ENCODE results near the gene CHL1.

CHL1 gene

GRCh38 chr3:267101-267500 is 70.5 kb downstream of the CHL1 start:
- no peak for DNase-seq (ENCODE audit: low read depth in 2 of 2)
- no peak for TF ChIP-seq CTCF (IDR thresholded peaks at IDR 0.05; ENCODE audit: low read depth, low read length)
- H3K4me3 ChIP-seq (replicated peaks in 1 of 2; ENCODE audit: low read depth in 2 of 2, low read length in 2 of 2), result no peak overlapping the region

- no peak for TF ChIP-seq CTCF (IDR thresholded peaks at IDR 0.05; ENCODE audit: low read depth, low read length)
- no peak for DNase-seq (ENCODE audit: low read depth in 2 of 2)
- H3K4me3 ChIP-seq (replicated peaks in 1 of 2; ENCODE audit: low read depth in 2 of 2, low read length in 2 of 2), result no peak overlapping the region
These were observed 74.1 kb downstream of the CHL1 start for GRCh38 chr3:270688-271087.

DNA sequence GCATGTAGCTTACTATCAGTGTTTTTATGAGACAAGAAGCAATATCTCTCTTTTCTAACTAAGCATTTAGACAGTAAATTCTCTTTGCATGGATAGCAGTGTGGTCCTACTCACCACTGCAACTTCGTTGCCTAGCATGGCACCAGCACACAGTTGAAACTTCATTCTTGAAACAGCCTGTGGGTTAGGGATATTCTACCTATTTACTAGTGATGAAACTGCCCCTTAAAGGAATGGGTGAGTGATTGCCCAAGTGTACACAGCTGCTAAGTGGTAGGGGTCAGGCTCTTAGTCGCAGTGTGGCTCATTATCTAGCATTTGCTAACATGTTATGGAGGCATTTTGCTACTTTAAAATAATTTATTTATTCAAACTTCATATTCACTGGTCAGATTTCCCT is 78.4 kb downstream of the CHL1 start:
- DNase-seq (ENCODE audit: low read depth in 2 of 2), result no peak
- no peak for TF ChIP-seq CTCF (IDR thresholded peaks at IDR 0.05; ENCODE audit: low read depth, low read length)
- H3K4me3 ChIP-seq (replicated peaks in 1 of 2; ENCODE audit: low read depth in 2 of 2, low read length in 2 of 2), result no peak overlapping the region

DNA sequence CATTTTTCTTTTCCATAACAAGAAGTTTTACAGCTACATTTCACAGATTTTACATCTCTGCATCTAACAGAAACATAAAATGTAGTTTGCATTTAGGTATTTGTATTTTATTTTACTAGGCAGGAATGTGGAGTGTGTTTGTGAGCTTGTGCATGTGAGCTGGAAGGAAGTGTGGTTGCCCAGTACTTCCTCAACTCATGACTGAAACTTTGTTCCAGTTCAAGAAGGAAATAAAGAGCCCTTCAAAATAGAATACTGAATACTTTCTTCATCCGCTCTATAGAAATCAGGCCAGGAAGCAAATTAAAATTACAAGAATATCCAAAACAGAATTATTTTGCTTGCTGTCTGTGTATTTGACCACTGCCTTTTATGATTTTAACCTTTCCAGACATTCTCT is 81.3 kb downstream of the CHL1 start:
- no peak for DNase-seq (ENCODE audit: low read depth in 2 of 2)
- TF ChIP-seq CTCF (IDR thresholded peaks at IDR 0.05; ENCODE audit: low read depth, low read length), result no peak
- H3K4me3 ChIP-seq (replicated peaks in 1 of 2; ENCODE audit: low read depth in 2 of 2, low read length in 2 of 2), result no peak overlapping the region

GRCh38 chr3:278300-279064 is 81.9 kb downstream of the CHL1 start:
- TF ChIP-seq CTCF (IDR thresholded peaks at IDR 0.05; ENCODE audit: low read depth, low read length), result no peak
- H3K4me3 ChIP-seq (replicated peaks in 1 of 2; ENCODE audit: low read depth in 2 of 2, low read length in 2 of 2), result no peak overlapping the region
- no peak for DNase-seq (ENCODE audit: low read depth in 2 of 2)

DNA sequence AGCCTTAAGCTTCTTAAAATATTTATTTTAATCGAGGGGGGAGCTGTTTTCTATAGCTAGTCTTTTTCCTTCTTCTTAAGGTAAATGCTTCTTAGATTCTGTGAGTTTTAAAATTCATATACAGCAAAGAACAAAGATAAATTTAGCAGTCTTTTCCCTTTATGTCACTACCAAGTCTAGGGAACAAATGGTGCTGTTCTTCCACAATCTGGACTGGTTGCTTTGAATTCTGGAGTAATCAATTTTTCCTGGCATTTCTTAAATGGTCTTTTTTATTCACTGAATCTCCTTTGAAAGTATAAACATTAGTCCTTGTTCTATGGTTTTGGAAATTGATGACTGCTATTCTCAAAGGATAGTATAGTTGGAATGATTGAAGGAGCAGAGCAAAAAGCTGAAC is 82.8 kb downstream of the CHL1 start:
- H3K4me3 ChIP-seq (replicated peaks in 1 of 2; ENCODE audit: low read depth in 2 of 2, low read length in 2 of 2), result no peak overlapping the region
- no peak for DNase-seq (ENCODE audit: low read depth in 2 of 2)
- no peak for TF ChIP-seq CTCF (IDR thresholded peaks at IDR 0.05; ENCODE audit: low read depth, low read length)

DNA sequence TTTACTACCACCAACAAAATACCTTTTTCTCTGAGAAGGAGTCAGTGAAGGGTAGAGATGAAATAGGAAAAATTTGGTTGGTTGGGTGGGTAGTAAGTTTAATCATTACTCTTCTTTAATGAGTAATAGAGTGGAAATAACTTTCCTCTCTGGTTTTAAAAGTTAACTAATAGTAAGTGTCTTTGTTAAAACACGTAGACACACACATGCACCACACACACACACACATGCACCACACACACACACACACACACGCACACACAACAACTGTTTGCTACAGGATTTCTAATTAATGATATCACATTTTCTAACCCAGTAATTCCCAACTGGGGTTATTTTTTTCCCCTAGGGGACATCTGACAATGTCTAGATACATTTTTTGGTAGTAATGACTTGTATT is 84.1 kb downstream of the CHL1 start:
- TF ChIP-seq CTCF (IDR thresholded peaks at IDR 0.05; ENCODE audit: low read depth, low read length), result no peak

More for the DNA sequence above, 84.1 kb downstream of the CHL1 start:
- no peak overlapping the region for H3K4me3 ChIP-seq (replicated peaks in 1 of 2; ENCODE audit: low read depth in 2 of 2, low read length in 2 of 2)
- DNase-seq (ENCODE audit: low read depth in 2 of 2), result no peak

Measured in cardiac fibroblast (primary cell).